ENCODE results near the gene ZNF710.

- TF ChIP-seq SPI1 (IDR thresholded peaks at IDR 0.05; ENCODE audit: borderline replicate concordance, low read depth): no peak
- no peak for TF ChIP-seq REST (IDR thresholded peaks at IDR 0.05; ENCODE audit: insufficient replicate concordance, low read depth)
- TF ChIP-seq POLR2AphosphoS5 (IDR thresholded peaks at IDR 0.05; ENCODE audit: low read depth): no peak
- TF ChIP-seq CTCF (IDR thresholded peaks at IDR 0.05; ENCODE audit: insufficient read depth, low read length): no peak
- TF ChIP-seq GABPA (IDR thresholded peaks at IDR 0.05; ENCODE audit: low read depth): no peak
Measured at GRCh38 chr15:90016721-90017120, 15.6 kb downstream of the ZNF710 start.

Data from HL-60 (cell line).